ENCODE results near the gene TSPAN6. TPM values are rescaled to one million over a fixed set of nuclear protein-coding genes. Genes with fewer than 3 reads are reported as not detected.

TSPAN6 gene
- total RNA-seq, 1 experiment from 2014 or later = 7.2 TPM

DNA sequence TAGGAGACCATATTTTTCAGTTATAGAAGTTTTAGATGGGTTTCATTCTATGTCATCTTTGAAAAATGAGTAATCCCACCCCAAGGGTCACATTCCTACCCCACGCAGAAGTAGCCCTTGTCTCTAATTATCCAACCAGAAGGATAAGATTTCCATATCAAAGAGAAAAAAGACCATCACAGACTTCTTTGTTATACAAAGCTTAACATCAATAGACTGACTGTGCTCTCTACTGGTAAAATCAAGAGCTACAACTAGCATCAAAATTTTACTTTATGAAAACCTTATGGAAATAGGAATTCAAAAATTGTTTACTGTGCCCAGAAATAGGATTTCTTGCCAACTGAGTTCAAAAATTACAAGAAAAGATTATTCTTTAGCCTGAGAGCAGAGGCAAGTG lies 27.0 kb downstream of the TSPAN6 start:
- no TSS peak for BruUV-seq (replicated peaks)
- intact Hi-C loops (cut with micrococcal nuclease; ENCODE audit: unreplicated experiment) (no loop called here), in situ Hi-C loops (cut with HindIII; ENCODE audit: low pct_unique_long_range_greater_than_20kb, low sequenced_read_pairs) (no loop called here)
- H3K27ac ChIP-seq (ENCODE audit: low read length) = no peak overlapping the region
- ChIA-PET POLR2A (no interaction called here), CTCF (interaction anchor here (0.5 to 0.7 kb wide), 2 partner anchors 98 to 162 kb away, joined by 3 read pairs; no protein-coding TSS in a partner anchor)
- H3K4me3 ChIP-seq (ENCODE audit: low read depth in 2 of 2, low read length in 2 of 2) = no peak overlapping the region
- peaks cover 2% of the 10 kb centered on the region for H3K27me3 ChIP-seq (ENCODE audit: control insufficient read depth, insufficient read depth, low read length)
- DNase-seq (ENCODE audit: low read depth, low spot score) = no peak
- TF ChIP-seq, protein P1, sequence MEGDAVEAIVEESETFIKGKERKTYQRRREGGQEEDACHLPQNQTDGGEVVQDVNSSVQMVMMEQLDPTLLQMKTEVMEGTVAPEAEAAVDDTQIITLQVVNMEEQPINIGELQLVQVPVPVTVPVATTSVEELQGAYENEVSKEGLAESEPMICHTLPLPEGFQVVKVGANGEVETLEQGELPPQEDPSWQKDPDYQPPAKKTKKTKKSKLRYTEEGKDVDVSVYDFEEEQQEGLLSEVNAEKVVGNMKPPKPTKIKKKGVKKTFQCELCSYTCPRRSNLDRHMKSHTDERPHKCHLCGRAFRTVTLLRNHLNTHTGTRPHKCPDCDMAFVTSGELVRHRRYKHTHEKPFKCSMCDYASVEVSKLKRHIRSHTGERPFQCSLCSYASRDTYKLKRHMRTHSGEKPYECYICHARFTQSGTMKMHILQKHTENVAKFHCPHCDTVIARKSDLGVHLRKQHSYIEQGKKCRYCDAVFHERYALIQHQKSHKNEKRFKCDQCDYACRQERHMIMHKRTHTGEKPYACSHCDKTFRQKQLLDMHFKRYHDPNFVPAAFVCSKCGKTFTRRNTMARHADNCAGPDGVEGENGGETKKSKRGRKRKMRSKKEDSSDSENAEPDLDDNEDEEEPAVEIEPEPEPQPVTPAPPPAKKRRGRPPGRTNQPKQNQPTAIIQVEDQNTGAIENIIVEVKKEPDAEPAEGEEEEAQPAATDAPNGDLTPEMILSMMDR (IDR thresholded peaks at IDR 0.05) = peak; percentile 6; the same call in 1 of the 2 replicates
- TF ChIP-seq, protein P2, sequence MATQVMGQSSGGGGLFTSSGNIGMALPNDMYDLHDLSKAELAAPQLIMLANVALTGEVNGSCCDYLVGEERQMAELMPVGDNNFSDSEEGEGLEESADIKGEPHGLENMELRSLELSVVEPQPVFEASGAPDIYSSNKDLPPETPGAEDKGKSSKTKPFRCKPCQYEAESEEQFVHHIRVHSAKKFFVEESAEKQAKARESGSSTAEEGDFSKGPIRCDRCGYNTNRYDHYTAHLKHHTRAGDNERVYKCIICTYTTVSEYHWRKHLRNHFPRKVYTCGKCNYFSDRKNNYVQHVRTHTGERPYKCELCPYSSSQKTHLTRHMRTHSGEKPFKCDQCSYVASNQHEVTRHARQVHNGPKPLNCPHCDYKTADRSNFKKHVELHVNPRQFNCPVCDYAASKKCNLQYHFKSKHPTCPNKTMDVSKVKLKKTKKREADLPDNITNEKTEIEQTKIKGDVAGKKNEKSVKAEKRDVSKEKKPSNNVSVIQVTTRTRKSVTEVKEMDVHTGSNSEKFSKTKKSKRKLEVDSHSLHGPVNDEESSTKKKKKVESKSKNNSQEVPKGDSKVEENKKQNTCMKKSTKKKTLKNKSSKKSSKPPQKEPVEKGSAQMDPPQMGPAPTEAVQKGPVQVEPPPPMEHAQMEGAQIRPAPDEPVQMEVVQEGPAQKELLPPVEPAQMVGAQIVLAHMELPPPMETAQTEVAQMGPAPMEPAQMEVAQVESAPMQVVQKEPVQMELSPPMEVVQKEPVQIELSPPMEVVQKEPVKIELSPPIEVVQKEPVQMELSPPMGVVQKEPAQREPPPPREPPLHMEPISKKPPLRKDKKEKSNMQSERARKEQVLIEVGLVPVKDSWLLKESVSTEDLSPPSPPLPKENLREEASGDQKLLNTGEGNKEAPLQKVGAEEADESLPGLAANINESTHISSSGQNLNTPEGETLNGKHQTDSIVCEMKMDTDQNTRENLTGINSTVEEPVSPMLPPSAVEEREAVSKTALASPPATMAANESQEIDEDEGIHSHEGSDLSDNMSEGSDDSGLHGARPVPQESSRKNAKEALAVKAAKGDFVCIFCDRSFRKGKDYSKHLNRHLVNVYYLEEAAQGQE (IDR thresholded peaks at IDR 0.05; ENCODE audit: insufficient read depth in 1 of 2, low read depth in 2 of 2, low read length in 1 of 2) = no peak
- H3K36me3 ChIP-seq (ENCODE audit: control insufficient read depth, insufficient read depth, low read length) = no peaks in the 10 kb centered on the region
- ATAC-seq = no peak
- no peaks in the 10 kb centered on the region for H3K4me1 ChIP-seq (ENCODE audit: control insufficient read depth, insufficient read depth, low read length)
- no peaks in the 10 kb centered on the region for H3K9me3 ChIP-seq (ENCODE audit: control insufficient read depth, insufficient read depth, low read depth, low read length)

GRCh38 chrX:100606753-100607152 lies 29.9 kb downstream of the TSPAN6 start:
- TF ChIP-seq, protein P1 (IDR thresholded peaks at IDR 0.05) = no peak
- TF ChIP-seq TCF7L2 (IDR thresholded peaks at IDR 0.05; ENCODE audit: low read depth, low read length) = no peak
- TF ChIP-seq POLR2AphosphoS5 (IDR thresholded peaks at IDR 0.05; ENCODE audit: low read depth, low read length) = no peak
- TF ChIP-seq, protein P2 (IDR thresholded peaks at IDR 0.05; ENCODE audit: insufficient read depth in 1 of 2, low read depth in 2 of 2, low read length in 1 of 2) = no peak
- no peak for TF ChIP-seq SIN3A (IDR thresholded peaks at IDR 0.05; ENCODE audit: borderline replicate concordance, insufficient read depth, low read depth, low read length)
- in situ Hi-C loops (cut with HindIII; ENCODE audit: low pct_unique_long_range_greater_than_20kb, low sequenced_read_pairs) = no loop called here
- no peak overlapping the region for H3K27ac ChIP-seq (ENCODE audit: low read length)
- H3K27me3 ChIP-seq (ENCODE audit: control insufficient read depth, insufficient read depth, low read length) = no peaks in the 10 kb centered on the region; the same call in 1 of the 2 replicates
- no peak overlapping the region for H3K4me3 ChIP-seq (ENCODE audit: low read depth in 2 of 2, low read length in 2 of 2)
- H3K4me1 ChIP-seq (ENCODE audit: control insufficient read depth, insufficient read depth, low read length) = no peaks in the 10 kb centered on the region
- H3K9me3 ChIP-seq (ENCODE audit: control insufficient read depth, insufficient read depth, low read depth, low read length) = no peaks in the 10 kb centered on the region
- no TSS peak for BruUV-seq (replicated peaks)
- intact Hi-C loops (cut with micrococcal nuclease; ENCODE audit: unreplicated experiment) = no loop called here
- ATAC-seq = no peak
- no peak for DNase-seq (ENCODE audit: low read depth, low spot score)
- CTCF ChIA-PET = no interaction called here
- POLR2A ChIA-PET = no interaction called here
- no peaks in the 10 kb centered on the region for H3K36me3 ChIP-seq (ENCODE audit: control insufficient read depth, insufficient read depth, low read length)
